Stimulated activated naive CD4-positive, alpha-beta T cell (primary cell): ENCODE measurements around the gene TESMIN.

ENCODE experiments used
- DNase-seq, 6 experiments: peaks; one replicate each; lab custom pipeline; 2025; lab: John Stamatoyannopoulos, UW

Gene TESMIN

GRCh38 chr11:68710409-68710808, 40.9 kb downstream of the TESMIN start:
- no peak for DNase-seq

- DNase-seq: no peak
Measured at GRCh38 chr11:68709062-68709461, 42.3 kb downstream of the TESMIN start.

GRCh38 chr11:68707527-68707926, 43.8 kb downstream of the TESMIN start:
- DNase-seq: no peak

- DNase-seq: no peak
Measured at GRCh38 chr11:68704887-68705286, 46.4 kb downstream of the TESMIN start.

- no peak for DNase-seq
Measured at GRCh38 chr11:68698993-68699392, 52.3 kb downstream of the TESMIN start.

GRCh38 chr11:68695531-68695930, 55.8 kb downstream of the TESMIN start:
- DNase-seq: no peak

GRCh38 chr11:68694431-68695297, 56.7 kb downstream of the TESMIN start:
- DNase-seq: no peak

GRCh38 chr11:68693484-68693882, 57.8 kb downstream of the TESMIN start:
- no peak for DNase-seq

GRCh38 chr11:68692871-68693483, 58.3 kb downstream of the TESMIN start:
- DNase-seq: no peak

- no peak for DNase-seq
Measured at GRCh38 chr11:68692115-68692514, 59.2 kb downstream of the TESMIN start.

- DNase-seq: no peak
Measured at GRCh38 chr11:68691402-68691784, 59.9 kb downstream of the TESMIN start.

GRCh38 chr11:68690671-68691401, 60.5 kb downstream of the TESMIN start:
- DNase-seq: peak in 3 of 6 experiments; percentile 29 to 45 (median 44)

GRCh38 chr11:68689737-68690625, 61.3 kb downstream of the TESMIN start:
- DNase-seq: no peak

GRCh38 chr11:68688881-68689280, 62.4 kb downstream of the TESMIN start:
- no peak for DNase-seq

- DNase-seq: no peak
Measured at GRCh38 chr11:68687986-68688385, 63.3 kb downstream of the TESMIN start.

GRCh38 chr11:68687311-68687710, 64.0 kb downstream of the TESMIN start:
- DNase-seq: no peak

GRCh38 chr11:68686486-68686885, 64.8 kb downstream of the TESMIN start:
- DNase-seq: no peak

- DNase-seq: no peak
Measured at GRCh38 chr11:68685656-68686380, 65.5 kb downstream of the TESMIN start.

- no peak for DNase-seq
Measured at GRCh38 chr11:68684385-68685356, 66.6 kb downstream of the TESMIN start, which contains the start of gene GAL. Gene GAL (plus strand): TSS chr11:68684544. CDS start chr11:68684924, 380 bp downstream.
